Medulla oblongata (tissue), 1 donor: ENCODE results near the gene DNM2.
A peak's percentile ranks its signal among the peaks of the same experiment; 100 is the strongest.

Experiments used
- DNase-seq: peaks from one replicate; pipeline ENCODE4 v3.0.0-alpha.2; 2015; ENCODE audit errors: extremely low spot score

Gene DNM2

GRCh38 chr19:10815969-10816644 lies 98.2 kb downstream of the DNM2 start:
- DNase-seq = no peak

- DNase-seq = no peak
Measured at GRCh38 chr19:10816691-10817090, 98.8 kb downstream of the DNM2 start.

- no peak for DNase-seq
Measured at GRCh38 chr19:10817291-10818038, 99.6 kb downstream of the DNM2 start.

DNA sequence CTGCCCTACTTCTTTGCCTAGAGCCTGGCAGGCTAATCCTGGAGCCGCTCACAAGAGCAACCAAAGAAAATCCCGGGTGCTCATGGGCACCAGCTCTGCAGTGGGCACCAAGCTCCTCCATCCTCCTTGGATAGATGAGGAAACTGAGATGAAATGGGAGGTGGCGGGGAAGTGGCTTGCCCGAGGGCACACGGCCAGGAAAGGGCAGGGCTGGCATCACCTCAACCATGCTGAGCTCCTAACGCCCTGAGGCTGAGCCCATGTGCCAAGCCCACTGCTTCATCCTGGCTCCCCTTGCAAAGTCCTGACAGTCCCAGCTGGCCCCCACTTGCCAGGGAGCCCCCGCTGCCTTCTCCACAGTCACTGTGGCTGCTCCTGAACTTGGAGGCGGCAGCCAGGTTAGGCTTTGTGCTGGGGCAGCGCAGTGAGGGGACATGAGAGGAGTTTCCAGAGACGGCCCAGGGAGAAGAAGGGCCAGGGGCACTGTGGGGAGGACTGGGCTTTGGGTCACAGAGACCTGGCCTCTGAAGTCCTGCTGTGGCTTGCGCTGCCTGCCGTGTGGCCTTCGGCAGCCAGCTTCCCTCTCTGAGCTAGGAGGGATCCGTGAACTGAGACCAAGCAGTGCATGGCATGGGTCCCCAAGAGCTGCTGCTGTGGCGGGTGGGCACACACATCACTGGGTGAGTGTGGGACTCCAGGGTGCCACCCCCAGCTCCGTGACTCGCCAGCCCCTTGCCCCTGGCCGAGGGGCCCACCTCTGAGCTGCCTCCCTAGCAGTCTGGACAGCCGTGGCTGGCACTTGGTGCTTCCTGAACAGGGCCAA lies 100.6 kb downstream of the DNM2 start:
- DNase-seq = no peak

DNA sequence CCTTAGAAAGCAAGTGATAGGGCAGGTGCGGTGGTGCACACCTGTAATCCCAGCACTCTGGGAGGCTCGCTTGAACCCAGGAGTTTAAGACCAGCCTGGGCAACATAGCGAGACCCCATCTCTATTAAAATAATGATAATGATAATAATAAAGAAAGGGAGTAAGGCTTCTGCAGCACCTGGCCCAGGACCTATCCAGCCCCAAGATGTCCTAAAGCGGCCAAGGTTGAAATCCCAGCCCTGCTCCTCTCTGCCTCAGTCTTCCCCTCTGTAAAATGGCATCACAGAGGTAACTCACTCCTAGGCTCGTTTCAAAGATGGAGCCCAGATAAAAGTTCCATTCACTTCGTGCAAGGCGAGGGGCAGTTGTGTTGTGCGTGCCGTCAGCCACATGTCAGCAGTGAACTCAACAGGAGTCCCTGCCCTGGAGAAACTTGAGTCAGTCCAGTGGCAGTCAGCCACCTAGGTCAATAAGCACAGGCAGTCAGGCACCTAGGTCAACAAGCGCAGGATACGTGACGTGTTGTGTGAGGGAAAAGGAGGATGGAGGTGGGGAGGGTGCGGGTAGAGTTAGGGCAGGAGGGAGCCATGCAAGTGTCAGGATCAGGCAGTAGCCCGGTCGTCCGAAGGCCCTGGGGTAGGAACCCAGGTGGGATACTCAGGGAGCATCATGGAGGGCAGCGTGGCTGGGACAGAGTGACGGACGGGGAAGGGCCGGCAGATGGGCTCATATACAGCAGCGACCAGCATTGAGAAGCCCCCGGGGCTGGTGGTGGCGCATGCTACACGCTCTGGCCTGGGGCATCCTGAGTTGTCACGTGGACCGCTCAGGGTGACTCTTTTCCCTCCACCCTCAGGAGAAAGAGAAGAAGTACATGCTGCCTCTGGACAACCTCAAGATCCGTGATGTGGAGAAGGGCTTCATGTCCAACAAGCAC lies 101.5 kb downstream of the DNM2 start:
- DNase-seq = no peak

- DNase-seq = no peak
Measured at GRCh38 chr19:10820173-10820572, 102.3 kb downstream of the DNM2 start.

DNA sequence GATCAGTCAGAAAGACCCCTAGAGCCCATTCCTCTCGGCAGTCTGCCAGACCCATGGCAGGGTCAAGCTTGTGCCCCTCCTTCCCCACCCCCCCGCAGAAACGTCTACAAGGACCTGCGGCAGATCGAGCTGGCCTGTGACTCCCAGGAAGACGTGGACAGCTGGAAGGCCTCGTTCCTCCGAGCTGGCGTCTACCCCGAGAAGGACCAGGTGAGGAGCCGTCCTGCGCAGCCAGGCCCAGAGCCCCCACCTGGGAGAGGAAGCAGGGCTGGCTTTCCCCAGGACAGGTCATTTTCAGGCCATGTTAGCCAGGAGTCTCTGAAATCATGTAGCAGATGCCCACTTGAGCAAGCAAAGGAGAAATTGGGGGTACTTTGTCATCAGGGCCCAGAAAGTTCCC lies 105.8 kb downstream of the DNM2 start:
- no peak for DNase-seq

DNA sequence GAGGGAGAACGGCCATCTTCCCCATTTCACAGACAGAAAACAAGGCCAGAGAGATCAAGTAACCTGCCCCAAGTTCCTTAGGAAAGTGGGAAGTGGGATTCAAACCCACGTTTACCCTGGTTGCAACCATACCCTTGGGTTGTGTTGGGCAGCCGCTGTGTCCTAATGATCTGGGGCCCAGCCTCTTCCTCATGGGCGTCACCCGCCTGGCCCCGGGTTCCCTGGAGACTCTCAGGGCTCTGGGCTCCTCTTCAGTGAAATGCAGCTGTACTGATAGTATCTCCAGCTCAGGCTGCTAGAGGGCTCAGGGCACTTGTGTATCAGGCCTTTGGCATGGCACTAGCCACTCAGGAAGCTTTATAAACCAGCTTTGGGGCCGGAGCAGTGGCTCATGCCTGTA lies 108.4 kb downstream of the DNM2 start:
- no peak for DNase-seq

- no peak for DNase-seq
Measured at GRCh38 chr19:10826846-10827245, 109.0 kb downstream of the DNM2 start.

GRCh38 chr19:10828981-10829821 lies 111.3 kb downstream of the DNM2 start:
- DNase-seq = no peak

DNA sequence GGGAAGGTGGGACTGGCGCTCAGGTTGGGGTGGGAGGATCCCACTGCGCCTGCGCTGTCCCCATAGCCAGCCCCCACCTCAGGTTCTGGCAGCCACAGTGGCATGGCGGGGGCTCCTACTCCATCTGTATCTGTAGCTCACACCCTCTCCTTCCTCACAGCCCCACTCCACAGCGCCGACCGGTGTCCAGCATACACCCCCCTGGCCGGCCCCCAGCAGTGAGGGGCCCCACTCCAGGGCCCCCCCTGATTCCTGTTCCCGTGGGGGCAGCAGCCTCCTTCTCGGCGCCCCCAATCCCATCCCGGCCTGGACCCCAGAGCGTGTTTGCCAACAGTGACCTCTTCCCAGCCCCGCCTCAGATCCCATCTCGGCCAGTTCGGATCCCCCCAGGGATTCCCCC lies 112.1 kb downstream of the DNM2 start:
- DNase-seq = no peak

DNA sequence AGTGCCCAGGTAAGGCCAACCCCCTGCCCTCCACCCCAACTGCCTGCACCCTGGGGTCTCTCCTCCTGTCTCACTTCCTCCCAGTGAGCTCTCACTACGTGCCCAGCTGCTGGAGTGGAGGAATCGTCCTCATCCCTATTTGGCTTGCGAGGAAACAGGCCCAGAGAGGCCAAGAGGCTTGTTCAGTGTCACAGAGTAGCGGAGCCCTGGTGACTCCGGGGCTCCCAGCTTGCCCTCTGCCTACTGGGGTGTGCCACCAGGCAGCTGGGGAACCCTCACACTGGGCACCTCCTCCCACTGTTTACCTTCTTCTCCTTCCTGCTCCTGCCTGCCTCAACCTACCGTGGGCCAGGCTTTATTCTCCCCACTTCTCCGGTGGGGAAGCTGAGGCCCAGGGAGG lies 112.5 kb downstream of the DNM2 start:
- no peak for DNase-seq

- DNase-seq = no peak
Measured at GRCh38 chr19:10830931-10831779, 113.3 kb downstream of the DNM2 start.

- no peak for DNase-seq
Measured at GRCh38 chr19:10831987-10832938, 114.4 kb downstream of the DNM2 start.

- no peak for DNase-seq
Measured at GRCh38 chr19:10832939-10833296, 115.0 kb downstream of the DNM2 start.

GRCh38 chr19:10835089-10835753 lies 117.3 kb downstream of the DNM2 start:
- no peak for DNase-seq

DNA sequence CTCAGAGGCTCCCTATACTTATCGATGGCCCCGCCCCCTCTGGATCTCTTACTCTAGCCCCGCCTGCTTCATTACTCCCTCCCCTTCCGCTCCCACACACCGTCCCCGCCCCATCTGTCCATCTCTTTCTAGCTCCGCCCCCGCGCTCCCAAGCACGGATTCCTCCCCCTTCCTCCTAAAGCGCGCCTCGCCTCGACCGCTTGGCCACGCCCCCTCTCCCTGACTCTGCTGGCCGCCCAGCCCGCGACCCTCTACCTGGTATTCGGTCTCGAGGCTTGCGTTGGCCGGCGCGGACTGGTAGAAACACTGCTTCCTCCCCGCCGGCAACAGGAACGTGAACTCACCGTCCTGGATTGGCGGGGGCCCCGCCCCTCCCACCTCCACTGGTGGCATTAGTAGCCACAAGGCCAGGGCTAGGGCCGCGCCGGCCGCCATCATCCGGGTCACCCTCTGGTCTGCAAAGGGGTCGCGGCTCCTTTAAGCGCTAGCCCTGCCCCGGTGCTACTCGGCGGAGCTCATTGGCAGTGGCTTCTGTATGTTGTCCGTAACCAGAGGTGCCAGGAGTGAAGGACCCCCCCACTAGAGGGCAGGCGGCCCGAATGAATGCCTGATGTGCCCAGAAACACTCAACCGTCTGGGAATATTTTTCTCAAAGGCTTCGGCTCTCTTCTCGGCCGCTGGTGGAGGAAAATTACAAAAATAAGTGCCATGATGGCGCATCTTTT lies 118.0 kb downstream of the DNM2 start, which contains the start of gene TMED1:
Gene TMED1, minus strand, starts transcription at position 459 of the 725 bp plus-strand sequence. Its CDS starts 21 bp downstream, at position 438.
- DNase-seq = peak; percentile 99
